GM12878 (cell line): ENCODE measurements around the gene ATP4B. TPM values are rescaled to one million over a fixed set of nuclear protein-coding genes. Genes with fewer than 3 reads are reported as not detected.

ENCODE experiments used
- ATAC-seq: fragments of 200-7000 bp; cut with Tn5 transposase; 3 replicates; pipeline ENCODE4 v1.9.1; 2020; ENCODE audit warnings: mild to moderate bottlenecking, moderate library complexity
- BruUV-seq: library from RNA; stranded (reverse); fragments of 400-500 nt; replicated peaks from 2 replicates; lab custom pipeline; 2021; lab: Mats Ljungman, UMichigan
- CTCF ChIA-PET: fragments of 300-600 bp; sonication (Branson Sonifier 250); formaldehyde crosslinking; extraction: SDS; loops from one replicate; lab custom pipeline; 2021; ENCODE audit warnings: inconsistent platforms; lab: Yijun Ruan, JAX
- POLR2A ChIA-PET: fragments of 350-600 bp; formaldehyde crosslinking; extraction: SDS; loops from one replicate; lab custom pipeline; 2021; ENCODE audit warnings: inconsistent platforms; lab: Charles Lee
- RAD21 ChIA-PET: fragments of 300-600 bp; sonication (Branson Sonifier 250); formaldehyde crosslinking; loops from one replicate; lab custom pipeline; 2023; ENCODE audit warnings: antibody characterized with exemption; ENCODE audit not compliant: unreplicated experiment; lab: Charles Lee
- SMC1A ChIA-PET: fragments of 300-600 bp; sonication (Branson Sonifier 250); formaldehyde crosslinking; loops from one replicate; lab custom pipeline; 2023; ENCODE audit not compliant: unreplicated experiment, uncharacterized antibody; lab: Charles Lee
- DNase-seq: peaks from one replicate; pipeline ENCODE4 v3.0.0-alpha.2; 2011; ENCODE audit warnings: low read depth, low spot score
- FAIRE-seq: peaks from 3 replicates; lab custom pipeline; 2011; peaks lifted over from hg19 to GRCh38; lab: Jason Lieb, UNC
- H2AFZ ChIP-seq: 2 replicates; pipeline ENCODE4 v1.6.0; 2011; ENCODE audit warnings: low read depth, low read length, control low read depth; ENCODE audit not compliant: control insufficient read depth
- H3K27ac ChIP-seq: 2 replicates; pipeline ENCODE4 v1.5.1; 2011; ENCODE audit warnings: control low read depth; ENCODE audit not compliant: control insufficient read depth, insufficient read depth
- H3K27me3 ChIP-seq, 2 experiments: replicated peaks in 1 of 2; 2 replicates each; pipeline versions ENCODE4 v1.6.0 to v1.6.1; 2011; ENCODE audit warnings: low read length in 1 of 2; ENCODE audit not compliant: control insufficient read depth in 2 of 2, insufficient read depth in 2 of 2
- H3K36me3 ChIP-seq, 2 experiments: 2 replicates each; pipeline ENCODE4 v1.5.1; 2011; ENCODE audit warnings: low read length in 1 of 2; ENCODE audit not compliant: control insufficient read depth in 2 of 2, insufficient read depth in 2 of 2
- H3K4me1 ChIP-seq: 2 replicates; pipeline ENCODE4 v1.6.1; 2011; ENCODE audit warnings: mild to moderate bottlenecking, low read length, moderate library complexity, mixed read lengths; ENCODE audit not compliant: control insufficient read depth, insufficient read depth
- H3K4me2 ChIP-seq: 2 replicates; pipeline ENCODE4 v1.6.0; 2011; ENCODE audit warnings: control low read depth; ENCODE audit not compliant: control insufficient read depth, insufficient read depth
- H3K4me3 ChIP-seq: fragments of 200-600 bp; sonication (generic); 2 replicates; pipeline ENCODE4 v1.5.1; 2016
- H3K79me2 ChIP-seq: 2 replicates; pipeline ENCODE4 v1.6.0; 2011; ENCODE audit warnings: low read length; ENCODE audit not compliant: control insufficient read depth, insufficient read depth
- H3K9ac ChIP-seq: 2 replicates; pipeline ENCODE4 v1.8.0; 2011; ENCODE audit warnings: low read length, control low read depth, mixed read lengths; ENCODE audit not compliant: control insufficient read depth, insufficient read depth
- H3K9me3 ChIP-seq: replicated peaks from 3 replicates; pipeline ENCODE4 v1.5.1; 2011; ENCODE audit warnings: mild to moderate bottlenecking, low read length; ENCODE audit not compliant: control insufficient read depth, insufficient read depth
- H4K20me1 ChIP-seq: 2 replicates; pipeline ENCODE4 v1.6.0; 2011; ENCODE audit not compliant: control insufficient read depth, insufficient read depth
- KAT2A ChIP-seq: conservative IDR thresholded peaks from 2 replicates; pipeline ENCODE4 v1.6.1; 2011; ENCODE audit warnings: low read depth, low read length; ENCODE audit not compliant: control insufficient read depth
- MTA3 ChIP-seq: IDR thresholded peaks from 2 replicates; pipeline ENCODE4 v1.6.1; 2012; ENCODE audit warnings: low read length, inconsistent platforms, borderline replicate concordance
- MYB ChIP-seq: fragments of 150-350 bp; IDR thresholded peaks from 2 replicates; pipeline ENCODE4 v1.6.1; 2014; ENCODE audit warnings: mild to moderate bottlenecking, low read depth, low read length, borderline replicate concordance
- NFYB ChIP-seq: IDR thresholded peaks from 2 replicates; pipeline ENCODE4 v1.6.1; 2011; ENCODE audit warnings: low read depth, mild to moderate bottlenecking, low read length, improper control_type of control experiment, moderate library complexity; ENCODE audit not compliant: insufficient read depth
- NR2F1 ChIP-seq: fragments of 450-650 bp; conservative IDR thresholded peaks from 2 replicates; pipeline ENCODE4 v1.6.1; 2017; ENCODE audit warnings: mild to moderate bottlenecking
- WGBS: methylation state at CpG from one replicate; pipeline ENCODE4 v1.1.6; 2016; ENCODE audit warnings: low lambda C conversion rate; ENCODE audit not compliant: insufficient replicate concordance, insufficient coverage; ENCODE audit errors: missing lambda C conversion rate; 5-methylcytosine and 5-hydroxymethylcytosine counted together
- in situ Hi-C: fragments of 300-500 bp; cut with MboI; formaldehyde crosslinking; loops from 9 replicates; pipeline ENCODE4 v1.14.3; 2018; ENCODE audit warnings: mixed read lengths
- intact Hi-C: fragments of 100-400 bp; cut with micrococcal nuclease; formaldehyde crosslinking; loops from one replicate; pipeline ENCODE4 v1.14.2; 2022; ENCODE audit not compliant: unreplicated experiment
- polyA plus RNA-seq, 11 experiments: library from polyadenylated mRNA; depleted of rRNA in 4 of 11; unstranded in 6 of 11; stranded (reverse) in 5 of 11; fragments of >200 nt; fragmentation: Nextera tagmentation in 4 of 11; fragmentation: Illumina TruSeq in 1 of 11; extraction: Ambion mirVana in 4 of 11; extraction: Trizol in 1 of 11; gene quantifications; 1 replicate in 1 of 11; 2 replicates in 10 of 11; pipeline versions ENCODE4 v1.2.1 to v1.2.3, GENCODE V29; 2011 to 2016; ENCODE audit warnings: inconsistent platforms in 2 of 11, missing spikeins in 2 of 11, low read depth in 1 of 11
- total RNA-seq, 4 experiments: library from RNA; depleted of rRNA in 3 of 4; stranded (reverse); fragments of >200 nt in 3 of 4; fragmentation: Illumina TruSeq in 1 of 4; extraction: Trizol in 1 of 4; gene quantifications; 2 replicates each; pipeline versions ENCODE4 v1.2.1 to v1.2.3, GENCODE V29; 2013 to 2021
- TF ChIP-seq, protein P1 (sequence below): fragments of 450-650 bp; IDR thresholded peaks from 2 replicates; pipeline ENCODE4 v1.6.1; 2017; ENCODE audit warnings: antibody characterized with exemption, mild to moderate bottlenecking, moderate library complexity
- TF ChIP-seq, protein P2 (sequence below): fragments of 450-650 bp; IDR thresholded peaks from 2 replicates; pipeline ENCODE4 v1.6.1; 2017; ENCODE audit warnings: mild to moderate bottlenecking, moderate library complexity

ATP4B gene
- total and polyA plus RNA-seq, 10 of the 15 experiments (the other 5 are each of a cell fraction or from before 2014, with no cell fraction given), result 0.05 to 0.33 (median 0.20) TPM; not detected in 4

DNA sequence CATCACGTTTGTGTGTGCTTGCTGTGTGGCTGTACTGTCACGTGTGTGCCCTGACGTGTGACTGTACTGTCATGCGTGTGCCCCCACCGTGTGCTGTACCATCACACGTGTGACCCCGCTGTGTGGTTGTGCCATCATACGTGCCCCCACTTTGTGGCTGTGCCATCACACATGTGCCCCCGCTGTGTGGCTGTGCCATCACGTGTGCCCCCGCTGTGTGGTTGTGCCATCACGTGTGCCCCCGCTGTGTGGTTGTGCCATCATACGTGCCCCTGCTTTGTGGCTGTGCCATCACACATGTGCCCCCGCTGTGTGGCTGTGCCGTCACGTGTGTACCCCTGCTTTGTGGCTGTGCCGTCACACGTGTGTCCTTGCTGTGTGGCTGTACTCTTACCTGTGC, 47.7 kb downstream of the ATP4B start:
- FAIRE-seq, result no peak
- Histone ChIP-seq H3K27me3 (no peaks in the 10 kb centered on the region), H3K9me3 (no peaks in the 10 kb centered on the region), H2AFZ (no peak overlapping the region), H3K27ac (no peak overlapping the region), H3K9ac (no peak overlapping the region), H3K36me3 (peaks cover 22 to 30% of the 10 kb centered on the region in 2 experiments; a peak in 3 of 4 replicates), H3K4me2 (no peak overlapping the region), H4K20me1 (peaks cover 3% of the 10 kb centered on the region; the same call in 1 of the 2 replicates), H3K4me1 (no peaks in the 10 kb centered on the region), H3K79me2 (peaks cover 17% of the 10 kb centered on the region), H3K4me3 (no peak overlapping the region)
- ChIA-PET SMC1A (no interaction called here), RAD21 (no interaction called here), CTCF (no interaction called here), POLR2A (no interaction called here)
- WGBS, result 99% methylated on average over 18 of the region's 19 CpGs
- TF ChIP-seq KAT2A (no peak), NFYB (no peak), MTA3 (no peak), NR2F1 (no peak), MYB (no peak)
- TF ChIP-seq, protein P1, sequence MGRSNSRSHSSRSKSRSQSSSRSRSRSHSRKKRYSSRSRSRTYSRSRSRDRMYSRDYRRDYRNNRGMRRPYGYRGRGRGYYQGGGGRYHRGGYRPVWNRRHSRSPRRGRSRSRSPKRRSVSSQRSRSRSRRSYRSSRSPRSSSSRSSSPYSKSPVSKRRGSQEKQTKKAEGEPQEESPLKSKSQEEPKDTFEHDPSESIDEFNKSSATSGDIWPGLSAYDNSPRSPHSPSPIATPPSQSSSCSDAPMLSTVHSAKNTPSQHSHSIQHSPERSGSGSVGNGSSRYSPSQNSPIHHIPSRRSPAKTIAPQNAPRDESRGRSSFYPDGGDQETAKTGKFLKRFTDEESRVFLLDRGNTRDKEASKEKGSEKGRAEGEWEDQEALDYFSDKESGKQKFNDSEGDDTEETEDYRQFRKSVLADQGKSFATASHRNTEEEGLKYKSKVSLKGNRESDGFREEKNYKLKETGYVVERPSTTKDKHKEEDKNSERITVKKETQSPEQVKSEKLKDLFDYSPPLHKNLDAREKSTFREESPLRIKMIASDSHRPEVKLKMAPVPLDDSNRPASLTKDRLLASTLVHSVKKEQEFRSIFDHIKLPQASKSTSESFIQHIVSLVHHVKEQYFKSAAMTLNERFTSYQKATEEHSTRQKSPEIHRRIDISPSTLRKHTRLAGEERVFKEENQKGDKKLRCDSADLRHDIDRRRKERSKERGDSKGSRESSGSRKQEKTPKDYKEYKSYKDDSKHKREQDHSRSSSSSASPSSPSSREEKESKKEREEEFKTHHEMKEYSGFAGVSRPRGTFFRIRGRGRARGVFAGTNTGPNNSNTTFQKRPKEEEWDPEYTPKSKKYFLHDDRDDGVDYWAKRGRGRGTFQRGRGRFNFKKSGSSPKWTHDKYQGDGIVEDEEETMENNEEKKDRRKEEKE, result no peak
- TF ChIP-seq, protein P2, sequence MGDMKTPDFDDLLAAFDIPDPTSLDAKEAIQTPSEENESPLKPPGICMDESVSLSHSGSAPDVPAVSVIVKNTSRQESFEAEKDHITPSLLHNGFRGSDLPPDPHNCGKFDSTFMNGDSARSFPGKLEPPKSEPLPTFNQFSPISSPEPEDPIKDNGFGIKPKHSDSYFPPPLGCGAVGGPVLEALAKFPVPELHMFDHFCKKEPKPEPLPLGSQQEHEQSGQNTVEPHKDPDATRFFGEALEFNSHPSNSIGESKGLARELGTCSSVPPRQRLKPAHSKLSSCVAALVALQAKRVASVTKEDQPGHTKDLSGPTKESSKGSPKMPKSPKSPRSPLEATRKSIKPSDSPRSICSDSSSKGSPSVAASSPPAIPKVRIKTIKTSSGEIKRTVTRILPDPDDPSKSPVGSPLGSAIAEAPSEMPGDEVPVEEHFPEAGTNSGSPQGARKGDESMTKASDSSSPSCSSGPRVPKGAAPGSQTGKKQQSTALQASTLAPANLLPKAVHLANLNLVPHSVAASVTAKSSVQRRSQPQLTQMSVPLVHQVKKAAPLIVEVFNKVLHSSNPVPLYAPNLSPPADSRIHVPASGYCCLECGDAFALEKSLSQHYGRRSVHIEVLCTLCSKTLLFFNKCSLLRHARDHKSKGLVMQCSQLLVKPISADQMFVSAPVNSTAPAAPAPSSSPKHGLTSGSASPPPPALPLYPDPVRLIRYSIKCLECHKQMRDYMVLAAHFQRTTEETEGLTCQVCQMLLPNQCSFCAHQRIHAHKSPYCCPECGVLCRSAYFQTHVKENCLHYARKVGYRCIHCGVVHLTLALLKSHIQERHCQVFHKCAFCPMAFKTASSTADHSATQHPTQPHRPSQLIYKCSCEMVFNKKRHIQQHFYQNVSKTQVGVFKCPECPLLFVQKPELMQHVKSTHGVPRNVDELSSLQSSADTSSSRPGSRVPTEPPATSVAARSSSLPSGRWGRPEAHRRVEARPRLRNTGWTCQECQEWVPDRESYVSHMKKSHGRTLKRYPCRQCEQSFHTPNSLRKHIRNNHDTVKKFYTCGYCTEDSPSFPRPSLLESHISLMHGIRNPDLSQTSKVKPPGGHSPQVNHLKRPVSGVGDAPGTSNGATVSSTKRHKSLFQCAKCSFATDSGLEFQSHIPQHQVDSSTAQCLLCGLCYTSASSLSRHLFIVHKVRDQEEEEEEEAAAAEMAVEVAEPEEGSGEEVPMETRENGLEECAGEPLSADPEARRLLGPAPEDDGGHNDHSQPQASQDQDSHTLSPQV, result no peak
- intact Hi-C loops (no loop called here), in situ Hi-C loops (no loop called here)
- no peak for ATAC-seq
- BruUV-seq, result no TSS peak
- no peak for DNase-seq
